Measurements from ENCODE around the gene FAM9A. TPM values are rescaled to one million over a fixed set of nuclear protein-coding genes. Genes with fewer than 3 reads are reported as not detected.

The FAM9A gene
- not detected for total RNA-seq

DNA sequence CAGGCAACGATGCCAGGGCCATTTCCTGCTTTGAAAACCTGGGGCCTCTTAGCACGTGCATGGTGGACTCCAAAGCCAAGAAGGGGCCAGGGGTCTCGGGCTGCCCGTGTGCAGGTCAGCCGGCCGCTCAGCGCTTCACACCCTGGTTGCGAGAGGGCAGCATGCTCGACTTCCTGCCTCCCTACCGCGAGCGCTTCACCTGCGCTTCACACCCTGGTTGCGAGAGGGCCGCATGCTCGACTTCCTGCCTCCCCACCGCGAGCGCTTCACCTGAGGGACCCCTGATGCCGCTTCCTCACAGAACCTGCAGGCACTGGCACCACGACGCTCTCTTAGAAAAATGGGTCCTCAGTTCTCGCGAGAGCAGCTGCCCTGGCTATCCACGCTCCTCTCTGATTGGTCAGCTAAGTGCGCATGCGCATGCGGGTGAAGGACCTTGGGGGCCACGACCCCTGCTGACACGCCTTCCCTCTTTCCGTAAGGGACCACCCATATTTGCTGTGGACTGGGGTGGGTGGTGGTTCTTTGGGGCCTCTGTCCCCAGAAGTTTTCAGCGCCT, at the start of gene FAM9A:
Gene FAM9A, minus strand, starts transcription at position 343 of the 559 bp plus-strand sequence. CDS start 1,212 bp downstream, outside the sequence.
- Mint-ChIP-seq H3K27ac (no peak within 1 kb of the TSS), H3K9me3 (no peaks in the 10 kb centered on the region)

DNA sequence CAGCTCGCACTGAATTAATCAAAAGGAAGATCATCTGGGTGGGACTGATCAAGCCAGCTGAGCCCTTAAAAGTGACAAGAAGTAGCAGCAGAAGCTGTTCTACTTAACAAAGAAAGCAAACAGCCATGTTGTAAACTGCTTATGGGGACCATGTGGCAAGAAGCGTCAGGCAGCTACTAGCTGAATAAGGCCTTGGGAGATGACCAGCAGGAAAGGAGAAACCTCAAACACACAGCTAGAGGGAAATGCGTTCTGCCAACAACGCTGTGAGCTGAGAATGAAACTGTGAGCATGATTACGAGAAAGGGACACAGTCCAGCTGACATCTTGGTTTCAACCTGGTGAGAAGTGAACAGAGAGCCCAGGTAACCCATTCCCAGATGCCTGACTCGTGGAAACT, 49.3 kb upstream of the FAM9A start:
- Mint-ChIP-seq H3K27me3 (ENCODE audit: low read depth) (peaks cover 36% of the 10 kb centered on the region), H3K36me3 (ENCODE audit: insufficient read depth in 2 of 2) (no peaks in the 10 kb centered on the region), H3K4me1 (ENCODE audit: low read depth) (no peaks in the 10 kb centered on the region), H3K27ac (no peak overlapping the region), H3K4me3 (no peak overlapping the region), H3K9me3 (no peaks in the 10 kb centered on the region)
- DNase-seq (no peak), ATAC-seq (replicated peaks in 1 of 2) (no peak)

More for the DNA sequence above, at the start of gene FAM9A:
- no peak within 1 kb of the TSS for H3K4me3 Mint-ChIP-seq
- H3K36me3 Mint-ChIP-seq (ENCODE audit: insufficient read depth in 2 of 2) = no peaks in the 10 kb centered on the region
- DNase-seq (no peak), ATAC-seq (replicated peaks in 1 of 2) (no peak)
- no peaks in the 10 kb centered on the region for H3K4me1 Mint-ChIP-seq (ENCODE audit: low read depth)
- peaks cover 23% of the 10 kb centered on the region for H3K27me3 Mint-ChIP-seq (ENCODE audit: low read depth)

DNA sequence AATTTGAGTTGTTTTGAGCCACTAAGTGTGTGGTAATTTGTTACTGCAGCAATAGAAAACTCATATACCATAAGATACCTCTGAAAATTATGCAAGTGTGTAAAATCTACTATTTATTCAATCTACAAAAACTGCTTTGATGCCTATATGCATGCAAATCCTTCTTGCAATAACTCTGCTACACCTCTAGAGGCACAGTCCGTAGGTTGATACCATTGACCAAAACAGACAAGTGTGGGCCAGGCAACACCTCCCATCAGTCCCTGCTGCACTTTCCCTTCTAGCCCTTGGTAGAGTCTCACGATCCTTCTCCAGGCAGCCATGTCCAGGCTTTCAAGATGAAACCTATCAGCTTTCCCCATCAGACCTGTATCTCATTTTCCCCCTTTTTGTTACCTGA, 48.8 kb upstream of the FAM9A start:
- Mint-ChIP-seq H3K27ac (no peak overlapping the region), H3K4me3 (no peak overlapping the region), H3K36me3 (ENCODE audit: insufficient read depth in 2 of 2) (no peaks in the 10 kb centered on the region), H3K9me3 (no peaks in the 10 kb centered on the region), H3K27me3 (ENCODE audit: low read depth) (peaks cover 36% of the 10 kb centered on the region), H3K4me1 (ENCODE audit: low read depth) (no peaks in the 10 kb centered on the region)
- DNase-seq (no peak), ATAC-seq (replicated peaks in 1 of 2) (no peak)

DNA sequence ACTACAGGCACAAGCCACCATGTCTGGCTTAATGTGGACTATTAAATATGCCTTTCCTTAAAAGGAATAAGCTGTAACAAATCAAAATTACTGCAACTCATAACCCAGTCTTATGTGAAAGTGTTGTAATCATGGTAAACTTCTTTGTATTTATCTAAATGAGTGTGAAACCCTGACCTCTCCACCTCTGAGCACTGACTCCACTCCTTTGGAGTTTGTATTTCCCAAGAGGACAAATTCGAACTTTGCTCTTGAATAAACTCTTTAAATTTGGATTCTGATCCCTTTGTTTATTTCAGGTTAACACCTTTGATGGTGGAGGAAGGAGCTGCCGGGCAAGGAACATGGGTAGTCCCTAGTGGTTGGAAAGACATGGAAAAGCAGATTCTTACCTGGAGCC, 48.3 kb upstream of the FAM9A start:
- Mint-ChIP-seq H3K36me3 (ENCODE audit: insufficient read depth in 2 of 2) (no peaks in the 10 kb centered on the region), H3K27me3 (ENCODE audit: low read depth) (peaks cover 36% of the 10 kb centered on the region), H3K27ac (no peak overlapping the region), H3K9me3 (no peaks in the 10 kb centered on the region), H3K4me3 (no peak overlapping the region), H3K4me1 (ENCODE audit: low read depth) (no peaks in the 10 kb centered on the region)
- ATAC-seq (replicated peaks in 1 of 2) (no peak), DNase-seq (no peak)

DNA sequence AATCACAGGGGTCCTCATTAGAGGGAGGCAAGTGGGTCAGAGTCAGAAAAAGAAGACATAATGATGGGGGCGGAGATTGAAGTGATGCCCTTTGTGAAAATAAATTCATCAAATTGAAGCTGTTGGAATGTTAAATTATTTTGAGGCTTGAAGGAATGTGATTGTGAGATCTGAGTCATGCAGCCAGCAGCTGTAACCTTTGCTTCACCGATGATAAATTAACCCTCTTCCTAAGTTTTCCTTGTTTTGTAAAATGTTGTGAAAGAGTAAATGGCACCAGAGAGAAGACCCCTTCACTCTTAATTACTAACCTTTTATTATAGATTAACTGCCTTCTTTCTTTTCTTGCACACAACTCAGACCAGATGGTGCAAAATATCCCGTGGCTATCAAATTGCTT, 47.7 kb upstream of the FAM9A start:
- DNase-seq (no peak), ATAC-seq (replicated peaks in 1 of 2) (no peak)
- Mint-ChIP-seq H3K9me3 (no peaks in the 10 kb centered on the region), H3K4me3 (no peak overlapping the region), H3K36me3 (ENCODE audit: insufficient read depth in 2 of 2) (no peaks in the 10 kb centered on the region), H3K27ac (no peak overlapping the region), H3K4me1 (ENCODE audit: low read depth) (no peaks in the 10 kb centered on the region), H3K27me3 (ENCODE audit: low read depth) (peaks cover 36% of the 10 kb centered on the region)

DNA sequence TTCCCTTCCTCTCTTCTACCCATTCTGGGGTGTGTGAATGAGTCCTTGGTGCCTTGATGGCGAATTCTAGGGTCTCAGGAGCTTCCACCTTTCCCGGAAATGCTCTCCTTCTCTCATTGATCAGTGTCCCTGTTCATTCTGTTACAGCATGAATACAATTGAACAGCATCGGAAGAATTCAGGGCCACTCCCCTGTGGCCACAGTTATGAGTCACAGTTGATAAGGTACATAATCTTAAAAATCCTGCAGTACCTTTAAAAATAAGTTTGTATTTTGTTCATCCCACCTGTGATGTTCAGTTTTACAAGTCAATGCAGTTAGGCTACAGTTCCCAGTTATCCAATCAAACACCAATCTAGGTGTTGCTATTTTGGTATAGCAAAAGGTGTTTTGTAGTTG, 47.3 kb upstream of the FAM9A start:
- DNase-seq (no peak), ATAC-seq (replicated peaks in 1 of 2) (no peak)
- Mint-ChIP-seq H3K36me3 (ENCODE audit: insufficient read depth in 2 of 2) (no peaks in the 10 kb centered on the region), H3K27ac (no peak overlapping the region), H3K4me1 (ENCODE audit: low read depth) (no peaks in the 10 kb centered on the region), H3K27me3 (ENCODE audit: low read depth) (peaks cover 36% of the 10 kb centered on the region), H3K9me3 (no peaks in the 10 kb centered on the region), H3K4me3 (no peak overlapping the region)

DNA sequence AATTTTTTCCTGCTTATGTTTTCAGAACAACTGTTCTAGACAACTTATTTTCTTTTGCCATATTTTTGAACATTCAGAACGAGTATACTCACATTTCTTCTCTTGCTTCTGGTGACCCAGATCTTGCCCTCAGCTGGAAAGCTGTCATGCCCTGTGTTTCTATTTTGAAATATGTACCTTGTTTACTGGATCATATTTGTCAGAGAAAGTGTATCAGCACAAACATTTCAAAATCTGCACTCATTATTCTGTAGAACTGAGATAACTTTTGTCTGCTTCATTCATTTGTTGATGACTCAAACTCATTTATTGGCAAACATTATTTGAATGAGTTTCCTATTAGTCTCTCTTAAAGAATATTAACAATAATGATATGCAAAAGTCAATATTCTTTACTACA, 46.2 kb upstream of the FAM9A start:
- ATAC-seq (replicated peaks in 1 of 2) = no peak
- Mint-ChIP-seq H3K27me3 (ENCODE audit: low read depth) (peaks cover 38% of the 10 kb centered on the region), H3K36me3 (ENCODE audit: insufficient read depth in 2 of 2) (no peaks in the 10 kb centered on the region), H3K4me1 (ENCODE audit: low read depth) (no peaks in the 10 kb centered on the region), H3K4me3 (no peak overlapping the region), H3K27ac (no peak overlapping the region), H3K9me3 (no peaks in the 10 kb centered on the region)
- no peak for DNase-seq

DNA sequence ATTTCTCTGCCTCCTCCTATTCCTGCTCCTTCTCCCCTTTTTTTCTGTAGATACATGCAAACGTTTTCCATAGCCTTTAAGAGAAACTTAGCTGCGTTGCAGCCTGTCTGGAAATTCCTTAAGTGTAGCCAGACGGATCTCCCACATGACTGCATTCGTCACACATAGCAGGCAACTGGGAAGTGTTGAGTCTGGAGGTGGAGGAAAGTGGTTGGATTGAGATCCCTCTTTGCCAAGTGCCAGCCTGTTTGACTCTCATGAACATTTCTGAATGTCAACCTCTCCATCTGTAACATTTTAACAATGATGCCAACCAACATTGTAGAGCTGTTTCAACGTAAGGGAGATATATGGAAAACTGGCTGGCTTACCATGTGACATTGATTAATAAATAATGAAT, 45.1 kb upstream of the FAM9A start:
- H3K36me3 Mint-ChIP-seq (ENCODE audit: insufficient read depth in 2 of 2) = no peaks in the 10 kb centered on the region
- no peaks in the 10 kb centered on the region for H3K4me1 Mint-ChIP-seq (ENCODE audit: low read depth)
- H3K27me3 Mint-ChIP-seq (ENCODE audit: low read depth) = peaks cover 40% of the 10 kb centered on the region
- no peak overlapping the region for H3K27ac Mint-ChIP-seq
- ATAC-seq (replicated peaks in 1 of 2) = no peak
- no peaks in the 10 kb centered on the region for H3K9me3 Mint-ChIP-seq
- H3K4me3 Mint-ChIP-seq = no peak overlapping the region
- DNase-seq = no peak

DNA sequence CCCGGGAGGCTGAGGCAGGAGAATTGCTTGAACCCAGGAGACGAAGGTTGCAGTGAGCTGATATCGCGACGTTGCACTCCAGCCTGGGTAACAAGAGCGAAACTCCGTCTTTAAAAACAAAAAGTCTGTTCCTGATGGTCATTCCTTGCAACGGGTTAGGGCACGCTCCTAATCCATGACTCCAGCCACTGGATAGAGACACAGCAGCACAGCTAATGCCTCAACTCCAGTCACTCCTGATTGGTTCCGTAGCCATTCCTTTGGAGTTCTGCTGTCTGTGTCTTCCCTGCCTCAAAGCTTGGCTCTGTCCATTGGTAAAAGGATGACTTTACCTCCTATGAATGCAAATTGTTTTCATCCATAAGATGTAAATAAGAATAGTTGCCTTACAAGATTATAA, 44.3 kb upstream of the FAM9A start:
- peaks cover 37% of the 10 kb centered on the region for H3K27me3 Mint-ChIP-seq (ENCODE audit: low read depth)
- H3K27ac Mint-ChIP-seq = no peak overlapping the region
- H3K9me3 Mint-ChIP-seq = no peaks in the 10 kb centered on the region
- no peak for ATAC-seq (replicated peaks in 1 of 2)
- no peak for DNase-seq
- H3K36me3 Mint-ChIP-seq (ENCODE audit: insufficient read depth in 2 of 2) = no peaks in the 10 kb centered on the region
- no peak overlapping the region for H3K4me3 Mint-ChIP-seq
- H3K4me1 Mint-ChIP-seq (ENCODE audit: low read depth) = no peaks in the 10 kb centered on the region

DNA sequence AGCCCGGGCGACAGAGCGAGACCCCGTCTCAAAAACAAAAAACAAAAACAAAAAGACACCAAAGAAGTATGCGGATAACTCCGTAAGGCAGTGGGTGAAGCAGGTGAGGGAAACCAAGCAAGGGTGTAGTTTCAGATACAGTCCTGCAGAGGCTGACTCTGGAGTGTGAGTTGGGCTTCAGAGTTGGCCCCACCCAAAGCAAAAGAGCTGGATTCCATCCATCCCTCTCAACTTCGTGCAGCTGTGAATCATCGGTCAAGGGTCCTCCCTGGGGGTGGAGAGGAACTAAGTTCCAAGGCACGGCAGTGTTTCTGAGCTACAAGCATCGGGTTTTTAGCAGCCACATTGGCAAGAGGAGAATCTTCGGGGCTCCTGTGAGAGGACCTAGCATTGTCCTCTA, 43.9 kb upstream of the FAM9A start:
- Mint-ChIP-seq H3K4me1 (ENCODE audit: low read depth) (no peaks in the 10 kb centered on the region), H3K27me3 (ENCODE audit: low read depth) (peaks cover 33% of the 10 kb centered on the region), H3K27ac (no peak overlapping the region), H3K4me3 (no peak overlapping the region), H3K36me3 (ENCODE audit: insufficient read depth in 2 of 2) (no peaks in the 10 kb centered on the region), H3K9me3 (no peaks in the 10 kb centered on the region)
- ATAC-seq (replicated peaks in 1 of 2) (no peak), DNase-seq (no peak)

DNA sequence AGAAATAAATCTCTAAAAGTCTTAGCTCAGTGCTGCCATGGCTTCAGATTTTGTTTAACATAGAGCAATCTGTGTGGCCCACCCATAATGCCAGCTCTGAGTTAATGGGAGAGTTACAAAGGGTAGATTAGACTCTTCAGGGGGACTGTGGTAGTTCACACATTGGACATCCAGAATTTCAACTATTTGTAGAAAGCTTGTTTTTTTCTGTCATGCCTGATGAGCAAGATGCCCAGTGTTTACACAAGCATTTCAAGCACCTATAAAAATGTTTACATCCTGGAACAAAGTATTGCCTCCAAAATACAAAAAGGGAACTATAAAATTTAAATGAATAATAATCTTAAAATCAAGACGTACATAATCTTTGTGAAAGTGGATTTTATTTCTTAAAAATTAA, 43.0 kb upstream of the FAM9A start:
- Mint-ChIP-seq H3K4me3 (no peak overlapping the region), H3K9me3 (no peaks in the 10 kb centered on the region), H3K36me3 (ENCODE audit: insufficient read depth in 2 of 2) (no peaks in the 10 kb centered on the region), H3K27me3 (ENCODE audit: low read depth) (peaks cover 32% of the 10 kb centered on the region), H3K4me1 (ENCODE audit: low read depth) (no peaks in the 10 kb centered on the region), H3K27ac (no peak overlapping the region)
- ATAC-seq (replicated peaks in 1 of 2) = no peak
- DNase-seq = no peak

DNA sequence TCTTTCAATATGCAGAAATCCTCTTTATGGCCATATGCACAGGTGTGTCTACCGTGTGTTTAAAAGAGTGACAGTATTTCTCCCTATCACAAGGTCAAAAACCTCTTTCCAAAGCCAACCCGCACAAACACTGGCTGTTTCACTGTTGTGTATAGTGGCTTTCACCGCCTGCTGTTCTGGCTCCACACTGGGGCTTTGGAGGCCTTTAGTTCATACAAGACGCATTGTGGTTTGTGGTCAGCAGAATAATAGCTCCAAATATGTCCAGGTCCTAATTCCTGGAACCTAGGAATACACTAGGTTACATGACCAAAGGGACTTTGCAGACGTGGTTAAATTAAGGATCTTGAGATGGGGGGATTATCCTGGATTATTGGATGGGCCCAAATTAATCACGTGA, 40.7 kb upstream of the FAM9A start:
- Mint-ChIP-seq H3K4me3 (no peak overlapping the region), H3K9me3 (no peaks in the 10 kb centered on the region), H3K36me3 (ENCODE audit: insufficient read depth in 2 of 2) (no peaks in the 10 kb centered on the region), H3K27ac (no peak overlapping the region), H3K4me1 (ENCODE audit: low read depth) (no peaks in the 10 kb centered on the region), H3K27me3 (ENCODE audit: low read depth) (peaks cover 22% of the 10 kb centered on the region)
- DNase-seq (no peak), ATAC-seq (replicated peaks in 1 of 2) (no peak)

DNA sequence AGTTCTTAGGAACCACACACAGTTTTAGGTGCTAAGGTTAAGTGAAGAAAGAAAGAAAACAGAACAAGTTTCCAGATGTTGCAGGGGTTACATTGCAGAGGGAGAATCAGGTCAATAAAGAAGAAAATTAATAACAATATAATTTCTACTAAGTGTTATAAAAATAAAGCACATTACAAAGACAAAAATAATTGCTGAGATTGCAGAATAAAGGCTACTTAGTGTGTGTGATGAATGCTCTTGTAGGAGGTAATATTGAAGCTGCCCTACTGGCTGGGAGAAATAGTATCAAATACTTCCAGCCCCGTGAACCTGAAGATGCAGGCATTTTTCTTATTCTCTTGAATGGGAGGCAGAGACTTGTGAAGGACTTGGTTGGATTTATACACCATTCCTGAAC, 33.2 kb upstream of the FAM9A start:
- Mint-ChIP-seq H3K4me1 (ENCODE audit: low read depth) (no peaks in the 10 kb centered on the region), H3K27ac (no peak overlapping the region), H3K27me3 (ENCODE audit: low read depth) (peaks cover 39% of the 10 kb centered on the region), H3K36me3 (ENCODE audit: insufficient read depth in 2 of 2) (no peaks in the 10 kb centered on the region), H3K9me3 (no peaks in the 10 kb centered on the region), H3K4me3 (no peak overlapping the region)
- DNase-seq (no peak), ATAC-seq (replicated peaks in 1 of 2) (no peak)

DNA sequence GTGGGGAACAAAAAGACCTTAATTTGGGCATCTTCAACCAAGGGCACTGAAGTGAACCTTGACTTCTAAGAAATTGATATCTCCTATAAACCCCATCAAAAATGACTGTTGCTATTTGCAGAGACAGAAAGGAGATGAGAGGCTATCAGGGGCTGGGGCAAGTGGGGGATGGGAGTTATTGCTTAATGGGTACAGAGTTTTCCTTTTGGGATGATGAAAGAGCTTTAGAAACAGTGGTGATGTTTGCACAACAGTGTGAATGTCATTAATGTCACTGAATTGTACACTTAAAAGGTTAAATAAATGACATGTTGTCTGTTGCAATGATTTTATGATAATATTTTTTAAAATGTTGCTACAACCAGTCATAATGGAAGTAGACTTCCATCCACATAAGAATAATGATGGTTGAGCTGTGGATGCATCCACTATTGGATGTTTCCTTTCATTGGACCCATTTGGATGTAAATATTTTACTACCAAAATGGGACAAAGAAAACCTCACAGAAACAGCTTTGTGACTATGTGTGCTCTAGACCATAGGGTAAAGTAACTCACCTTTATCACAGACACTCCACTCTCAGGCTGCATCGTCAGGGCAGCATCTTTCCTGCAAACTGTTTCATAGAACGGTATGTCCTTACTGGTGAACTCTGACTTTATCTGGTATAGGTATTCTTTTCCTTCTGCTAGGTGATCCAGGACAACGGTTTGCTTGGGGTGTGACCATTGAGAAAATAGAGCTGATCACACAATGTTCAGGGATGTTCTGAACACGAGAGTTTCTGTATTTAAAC, 31.6 kb upstream of the FAM9A start:
- Mint-ChIP-seq H3K36me3 (ENCODE audit: insufficient read depth in 2 of 2) (no peaks in the 10 kb centered on the region), H3K27me3 (ENCODE audit: low read depth) (peaks cover 46% of the 10 kb centered on the region), H3K4me1 (ENCODE audit: low read depth) (no peaks in the 10 kb centered on the region), H3K27ac (no peak overlapping the region), H3K9me3 (no peaks in the 10 kb centered on the region), H3K4me3 (no peak overlapping the region)
- DNase-seq (no peak), ATAC-seq (replicated peaks in 1 of 2) (no peak)
